Measurements from ENCODE around the gene ADAT2.

Gene ADAT2

GRCh38 chr6:143397227-143398222 lies 53.0 kb downstream of the ADAT2 start:
- DNase-seq (ENCODE audit: low read depth): no peak

- no peak for DNase-seq (ENCODE audit: low read depth)
These were observed 53.8 kb downstream of the ADAT2 start for GRCh38 chr6:143396497-143397226.

GRCh38 chr6:143395699-143396098 lies 54.8 kb downstream of the ADAT2 start:
- no peak for DNase-seq (ENCODE audit: low read depth)

- no peak for DNase-seq (ENCODE audit: low read depth)
These were observed 56.1 kb downstream of the ADAT2 start for GRCh38 chr6:143394389-143394788.

GRCh38 chr6:143390278-143390677 lies 60.2 kb downstream of the ADAT2 start:
- no peak for DNase-seq (ENCODE audit: low read depth)

GRCh38 chr6:143385636-143386035 lies 64.9 kb downstream of the ADAT2 start:
- no peak for DNase-seq (ENCODE audit: low read depth)

GRCh38 chr6:143376861-143377260 lies 73.6 kb downstream of the ADAT2 start:
- DNase-seq (ENCODE audit: low read depth): no peak

- no peak for DNase-seq (ENCODE audit: low read depth)
These were observed 74.1 kb downstream of the ADAT2 start for GRCh38 chr6:143376375-143376774.

GRCh38 chr6:143375022-143375585 lies 75.4 kb downstream of the ADAT2 start:
- DNase-seq (ENCODE audit: low read depth): no peak

GRCh38 chr6:143374014-143374413 lies 76.5 kb downstream of the ADAT2 start:
- no peak for DNase-seq (ENCODE audit: low read depth)
